Lung (tissue), 12 donors: ENCODE data around the gene KCNMA1. TPM values are rescaled to one million over a fixed set of nuclear protein-coding genes. Genes with fewer than 3 reads are reported as not detected.

ENCODE experiments used
- ATAC-seq: fragments of 200-7000 bp; cut with Tn5 transposase; one replicate; pipeline ENCODE4 v1.9.1; 2020; ENCODE audit warnings: moderate number of reproducible peaks; ENCODE audit not compliant: insufficient read depth, low FRiP score
- DNase-seq, 3 donors: peaks; one replicate each; pipeline ENCODE4 v3.0.0-alpha.2; 2013 to 2017
- H3K27ac ChIP-seq, 2 donors: one replicate each; pipeline ENCODE4 v1.5.1; 2013; ENCODE audit warnings: mild to moderate bottlenecking in 2 of 2, moderate library complexity in 2 of 2, control low read depth in 1 of 2, inconsistent platforms in 1 of 2, low read depth in 1 of 2, low read length in 1 of 2
- H3K27me3 ChIP-seq, 3 donors: one replicate each; pipeline ENCODE4 v1.5.1; 2013; ENCODE audit warnings: low read length in 2 of 3; ENCODE audit not compliant: control insufficient read depth in 3 of 3, insufficient read depth in 3 of 3
- H3K36me3 ChIP-seq, 4 donors: one replicate each; pipeline ENCODE4 v1.5.1; 2013; ENCODE audit warnings: low read length in 4 of 4, mild to moderate bottlenecking in 1 of 4, moderate library complexity in 1 of 4; ENCODE audit not compliant: control insufficient read depth in 4 of 4, insufficient read depth in 4 of 4
- H3K4me1 ChIP-seq, 5 donors: one replicate each; pipeline ENCODE4 v1.5.1; 2013; ENCODE audit warnings: low read length in 5 of 5, mild to moderate bottlenecking in 2 of 5, moderate library complexity in 1 of 5; ENCODE audit not compliant: control insufficient read depth in 5 of 5, insufficient read depth in 5 of 5
- H3K4me3 ChIP-seq: one replicate; pipeline ENCODE4 v1.5.1; 2013; ENCODE audit warnings: mild to moderate bottlenecking, control low read depth, moderate library complexity
- H3K9ac ChIP-seq, 2 donors: one replicate each; pipeline ENCODE4 v1.5.1; 2013; ENCODE audit warnings: low read length in 2 of 2, control low read depth in 1 of 2; ENCODE audit not compliant: insufficient read depth in 1 of 2
- H3K9me3 ChIP-seq, 4 donors: one replicate each; pipeline ENCODE4 v1.5.1; 2013; ENCODE audit warnings: low read length in 3 of 4, mild to moderate bottlenecking in 1 of 4, moderate library complexity in 1 of 4; ENCODE audit not compliant: control insufficient read depth in 4 of 4, insufficient read depth in 3 of 4
- WGBS, 2 donors: extraction: QIAGEN DNeasy Blood & Tissue Kit; methylation state at CpG; one replicate each; pipeline ENCODE4 v1.1.7; 2013; 5-methylcytosine and 5-hydroxymethylcytosine counted together
- polyA plus RNA-seq, 2 donors: library from polyadenylated mRNA; stranded (reverse); fragments of 200-250 nt; gene quantifications; one replicate each; pipeline ENCODE4 v1.2.1, GENCODE V29; 2013
- total RNA-seq, 2 donors: library from RNA; depleted of rRNA in 1 of 2; stranded (reverse); fragments of >200 nt in 1 of 2; gene quantifications; one replicate each; pipeline ENCODE4 v1.2.1, GENCODE V29; 2014 to 2021
- TF ChIP-seq, protein P1 (sequence below): IDR thresholded peaks from 2 replicates; pipeline ENCODE4 v1.5.1; 2012; ENCODE audit warnings: mild to moderate bottlenecking; ENCODE audit errors: control extremely low read depth, extremely low read depth
- donor health status: control.
- donor health status: control.
- donor health status: Bipolar disorder and iron deficiency.
- donor health status: healthy.
- donor health status: DM: yes; HTN: yes; CAD: no.

KCNMA1 gene
- total and polyA plus RNA-seq, 4 donors = 3.8 to 13.0 (median 5.5) TPM

- WGBS, 2 donors = 91 to 94% methylated on average over 5 of the region's 5 CpGs
- no peak for ATAC-seq
- no peak for DNase-seq
Observed at GRCh38 chr10:77474939-77475338, 162.7 kb downstream of the KCNMA1 start.

DNA sequence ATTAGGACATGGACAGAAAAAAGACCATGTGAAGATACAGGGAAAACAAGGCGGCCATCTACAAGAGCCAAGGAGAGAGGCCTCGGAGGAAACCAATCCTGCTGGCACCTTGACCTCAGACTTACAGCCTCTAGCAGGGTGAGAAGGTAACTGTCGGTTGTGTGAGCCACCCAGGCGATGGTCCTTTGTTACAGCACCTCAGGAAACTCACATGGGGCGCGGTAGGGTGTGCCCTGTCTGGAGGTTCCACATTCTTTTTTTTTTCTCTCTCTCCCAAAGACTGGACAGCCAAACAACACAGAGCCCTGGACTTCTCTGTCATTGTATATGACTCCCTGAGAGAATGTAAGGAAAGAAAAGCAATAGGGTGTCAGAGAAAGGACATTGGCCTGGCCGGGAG is 163.2 kb downstream of the KCNMA1 start:
- ATAC-seq = no peak

More at GRCh38 chr10:77474939-77475338, 162.7 kb downstream of the KCNMA1 start:
- Histone ChIP-seq H3K27ac (no peak overlapping the region), H3K4me3 (no peak overlapping the region), H3K9me3 (peaks cover 0 to 5% (median 0%) of the 10 kb centered on the region in 4 donors), H3K4me1 (peaks cover 0 to 4% (median 0%) of the 10 kb centered on the region in 5 donors), H3K9ac (no peak overlapping the region), H3K36me3 (no peaks in the 10 kb centered on the region), H3K27me3 (no peaks in the 10 kb centered on the region)
- TF ChIP-seq, protein P1, sequence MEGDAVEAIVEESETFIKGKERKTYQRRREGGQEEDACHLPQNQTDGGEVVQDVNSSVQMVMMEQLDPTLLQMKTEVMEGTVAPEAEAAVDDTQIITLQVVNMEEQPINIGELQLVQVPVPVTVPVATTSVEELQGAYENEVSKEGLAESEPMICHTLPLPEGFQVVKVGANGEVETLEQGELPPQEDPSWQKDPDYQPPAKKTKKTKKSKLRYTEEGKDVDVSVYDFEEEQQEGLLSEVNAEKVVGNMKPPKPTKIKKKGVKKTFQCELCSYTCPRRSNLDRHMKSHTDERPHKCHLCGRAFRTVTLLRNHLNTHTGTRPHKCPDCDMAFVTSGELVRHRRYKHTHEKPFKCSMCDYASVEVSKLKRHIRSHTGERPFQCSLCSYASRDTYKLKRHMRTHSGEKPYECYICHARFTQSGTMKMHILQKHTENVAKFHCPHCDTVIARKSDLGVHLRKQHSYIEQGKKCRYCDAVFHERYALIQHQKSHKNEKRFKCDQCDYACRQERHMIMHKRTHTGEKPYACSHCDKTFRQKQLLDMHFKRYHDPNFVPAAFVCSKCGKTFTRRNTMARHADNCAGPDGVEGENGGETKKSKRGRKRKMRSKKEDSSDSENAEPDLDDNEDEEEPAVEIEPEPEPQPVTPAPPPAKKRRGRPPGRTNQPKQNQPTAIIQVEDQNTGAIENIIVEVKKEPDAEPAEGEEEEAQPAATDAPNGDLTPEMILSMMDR = no peak

DNA sequence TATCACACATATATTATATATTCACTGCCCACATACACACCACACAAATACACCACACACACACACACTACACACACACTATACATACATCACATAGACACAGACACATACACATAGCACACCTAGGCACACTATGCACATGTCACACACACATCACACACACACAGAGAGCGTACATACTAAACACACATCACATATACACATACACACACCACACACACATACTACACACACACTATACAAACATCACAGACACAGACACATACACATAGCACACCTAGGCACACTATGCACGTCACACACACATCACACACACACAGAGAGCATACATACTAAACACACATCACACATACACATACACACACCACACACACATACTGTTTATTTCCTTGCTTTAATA is 165.5 kb downstream of the KCNMA1 start:
- Histone ChIP-seq H3K9ac (no peak overlapping the region), H3K9me3 (peaks cover 0 to 5% (median 0%) of the 10 kb centered on the region in 4 donors), H3K27me3 (no peaks in the 10 kb centered on the region), H3K4me1 (peaks cover 0 to 4% (median 0%) of the 10 kb centered on the region in 5 donors), H3K27ac (no peak overlapping the region), H3K36me3 (no peaks in the 10 kb centered on the region), H3K4me3 (no peak overlapping the region)
- TF ChIP-seq, protein P1 = no peak
- no peak for ATAC-seq
- DNase-seq = no peak
- 93 to 95% methylated on average over 2 of the region's 2 CpGs for WGBS, 2 donors

More for the DNA sequence above, 163.2 kb downstream of the KCNMA1 start:
- no peak for DNase-seq
- H3K27me3 ChIP-seq = no peaks in the 10 kb centered on the region
- H3K4me3 ChIP-seq = no peak overlapping the region
- peaks cover 0 to 4% (median 0%) of the 10 kb centered on the region in 5 donors for H3K4me1 ChIP-seq
- TF ChIP-seq, protein P1 = no peak
- H3K36me3 ChIP-seq = no peaks in the 10 kb centered on the region
- WGBS, 2 donors = 93 to 94% methylated on average over 7 of the region's 7 CpGs
- no peak overlapping the region for H3K27ac ChIP-seq
- H3K9me3 ChIP-seq = peaks cover 0 to 5% (median 0%) of the 10 kb centered on the region in 4 donors
- H3K9ac ChIP-seq = no peak overlapping the region

GRCh38 chr10:77471069-77471536 is 166.5 kb downstream of the KCNMA1 start:
- no peak overlapping the region for H3K9ac ChIP-seq
- H3K4me1 ChIP-seq = peaks cover 0 to 4% (median 0%) of the 10 kb centered on the region in 5 donors
- H3K27me3 ChIP-seq = no peaks in the 10 kb centered on the region
- WGBS, 2 donors = 95 to 97% methylated on average over 2 of the region's 2 CpGs
- H3K9me3 ChIP-seq = peaks cover 0 to 5% (median 0%) of the 10 kb centered on the region in 4 donors
- DNase-seq = no peak
- H3K27ac ChIP-seq = no peak overlapping the region
- TF ChIP-seq, protein P1 = no peak
- no peak overlapping the region for H3K4me3 ChIP-seq
- H3K36me3 ChIP-seq = no peaks in the 10 kb centered on the region
- no peak for ATAC-seq
